ENCODE data around the gene LRP1B.

Gene LRP1B

DNA sequence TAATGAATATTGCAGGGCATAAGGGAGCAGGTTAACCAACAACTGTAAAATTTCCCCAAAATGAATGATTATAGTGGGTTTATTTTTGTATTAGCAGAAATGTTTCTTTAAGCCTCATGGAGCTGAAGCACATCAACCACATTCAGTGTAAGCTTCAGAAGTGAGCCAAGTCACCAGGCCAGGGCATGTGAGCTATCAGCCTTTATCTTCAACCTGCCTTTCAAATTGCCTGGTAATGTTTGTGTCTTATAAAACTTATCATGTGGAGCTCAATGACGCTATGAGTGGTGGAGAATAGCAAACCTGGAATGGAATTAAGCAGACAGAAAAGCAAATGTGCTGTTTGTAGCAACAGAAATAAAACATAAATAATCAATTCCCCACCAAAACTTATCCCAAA lies 1068.4 kb downstream of the LRP1B start:
- DNase-seq, result no peak

- no peak for DNase-seq
Observed at GRCh38 chr2:141062031-141062430, 1068.8 kb downstream of the LRP1B start.

DNA sequence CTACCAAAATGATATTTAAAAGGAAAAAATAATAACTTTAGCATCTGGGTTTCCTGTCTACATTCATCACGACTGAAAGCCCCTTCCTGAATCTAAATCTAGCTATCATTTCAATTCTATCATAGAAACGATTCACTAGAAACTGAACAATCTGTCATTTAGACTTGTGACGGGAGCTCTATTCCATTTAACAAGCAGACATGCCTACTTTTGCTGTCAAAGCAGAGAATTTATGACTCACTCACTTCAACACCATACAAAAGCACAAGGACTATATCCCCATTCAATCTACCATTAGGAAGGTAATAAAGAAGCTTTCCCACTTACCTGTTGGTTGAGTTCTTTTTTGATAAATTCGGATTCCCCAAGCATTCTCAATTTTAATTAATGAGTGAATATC lies 1072.3 kb downstream of the LRP1B start:
- DNase-seq, result no peak

GRCh38 chr2:141055531-141055930 lies 1075.3 kb downstream of the LRP1B start:
- no peak for DNase-seq

- DNase-seq, result no peak
Observed at GRCh38 chr2:141048951-141049350, 1081.9 kb downstream of the LRP1B start.

DNA sequence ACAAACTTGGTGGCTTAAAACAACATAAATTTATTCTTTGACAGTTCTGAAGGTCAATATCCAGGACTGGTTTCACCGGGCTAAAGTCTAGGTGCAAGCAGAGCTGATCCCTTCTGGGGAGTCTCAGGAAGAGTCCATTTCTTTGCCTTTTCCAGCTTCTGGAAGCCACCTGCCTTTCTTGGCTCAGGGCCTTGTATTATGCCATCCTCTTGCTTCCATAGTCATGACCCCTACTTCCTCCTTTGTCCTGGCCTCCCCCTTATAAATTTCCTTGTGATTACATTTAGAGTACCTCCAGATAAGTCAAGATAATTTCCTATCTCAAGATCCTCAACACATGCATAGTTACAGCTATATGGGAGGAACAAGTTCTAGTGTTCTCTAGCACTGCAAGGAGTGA lies 1089.5 kb downstream of the LRP1B start:
- no peak for DNase-seq

DNA sequence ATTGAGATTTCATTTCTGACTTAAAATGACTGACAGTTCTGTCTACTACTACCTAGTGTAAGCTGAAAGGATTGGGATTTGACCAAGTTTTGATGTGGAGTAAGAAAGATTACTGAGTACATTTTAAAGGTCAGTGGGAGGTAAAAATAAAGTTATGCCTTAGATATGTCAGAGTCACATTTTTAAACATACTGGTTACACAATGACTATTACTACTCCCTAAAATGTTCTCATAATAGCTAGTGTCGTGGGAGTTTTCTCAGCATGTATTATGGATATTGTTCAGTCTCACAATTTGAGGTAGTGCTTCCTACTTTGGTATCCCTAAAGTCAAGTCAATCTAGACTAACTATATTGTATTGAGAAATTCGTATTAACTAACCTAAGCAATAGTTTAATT lies 1092.5 kb downstream of the LRP1B start:
- no peak for DNase-seq

DNA sequence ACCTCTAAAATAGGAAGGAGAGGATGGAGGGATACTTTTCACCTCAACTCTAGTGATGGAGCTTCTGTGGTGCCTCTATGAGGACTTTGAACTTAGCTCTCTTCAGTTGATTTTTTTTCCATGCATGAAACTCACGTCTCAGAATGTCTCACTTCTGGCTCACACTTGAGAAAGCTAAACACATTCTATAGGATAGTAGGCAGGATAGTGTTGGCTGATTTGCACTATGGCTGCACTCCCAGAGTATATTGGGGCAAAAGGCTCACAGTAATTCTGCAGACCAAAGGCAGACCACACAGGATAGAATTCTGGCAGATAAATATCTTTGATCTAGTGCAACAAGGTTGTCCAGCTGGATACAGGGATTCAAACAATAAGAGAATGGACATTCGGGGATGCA lies 1093.5 kb downstream of the LRP1B start:
- no peak for DNase-seq

DNA sequence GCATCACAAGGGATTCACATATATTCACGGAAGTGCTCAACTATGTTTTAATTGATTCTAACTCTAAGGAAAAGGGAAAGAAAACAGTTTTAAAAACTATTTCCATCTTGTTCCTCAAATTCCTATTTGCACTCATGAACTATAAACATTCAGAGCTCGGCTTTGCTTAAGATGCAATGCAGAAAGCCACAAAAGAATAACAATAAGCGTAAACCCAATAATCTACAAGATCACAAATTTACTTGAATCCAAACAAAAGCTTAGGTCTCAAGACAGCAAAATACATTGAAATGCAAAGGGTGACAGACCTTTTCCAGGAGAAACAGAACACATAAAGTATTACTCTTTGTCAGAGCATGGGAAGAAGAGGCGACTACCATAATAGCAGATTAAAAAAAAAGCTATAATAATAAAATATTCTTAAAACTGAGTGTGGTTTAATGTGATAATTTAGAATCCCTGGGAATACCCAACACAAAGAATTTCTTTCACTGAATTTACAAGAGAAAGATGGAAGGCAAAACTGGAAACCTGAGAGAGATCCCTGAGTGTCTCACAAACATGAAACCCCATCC lies 1094.9 kb downstream of the LRP1B start:
- no peak for DNase-seq

DNA sequence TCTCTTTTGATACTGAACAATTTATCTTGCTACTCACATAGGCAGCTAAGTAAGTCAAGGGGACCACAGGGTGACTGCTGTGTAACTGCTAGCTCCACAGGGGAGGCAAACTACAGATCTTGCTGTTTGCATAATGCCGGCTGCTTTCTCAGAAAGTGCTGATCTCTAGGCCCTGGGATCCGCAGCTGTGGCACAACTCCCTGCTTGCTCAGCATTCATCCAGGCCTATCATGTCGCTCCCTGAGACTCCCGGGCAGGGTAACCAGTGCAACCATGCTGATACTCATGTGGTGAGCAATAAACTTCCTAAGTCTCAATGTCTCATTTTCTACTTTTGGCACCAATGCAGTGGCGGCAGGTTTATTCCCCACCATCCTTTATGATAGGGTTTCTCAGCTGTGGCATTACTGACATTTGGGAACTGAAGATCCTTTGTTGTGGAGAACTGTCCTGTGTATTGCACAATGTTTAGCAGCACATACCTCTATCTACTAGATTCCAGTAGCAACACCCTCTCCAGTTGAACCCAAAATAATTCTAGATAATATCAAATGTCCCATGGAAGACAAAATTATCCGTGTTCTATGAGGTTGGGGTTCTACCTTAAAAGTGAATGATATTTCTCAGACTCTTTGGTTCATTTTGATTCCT lies 1101.3 kb downstream of the LRP1B start:
- DNase-seq, result no peak

DNA sequence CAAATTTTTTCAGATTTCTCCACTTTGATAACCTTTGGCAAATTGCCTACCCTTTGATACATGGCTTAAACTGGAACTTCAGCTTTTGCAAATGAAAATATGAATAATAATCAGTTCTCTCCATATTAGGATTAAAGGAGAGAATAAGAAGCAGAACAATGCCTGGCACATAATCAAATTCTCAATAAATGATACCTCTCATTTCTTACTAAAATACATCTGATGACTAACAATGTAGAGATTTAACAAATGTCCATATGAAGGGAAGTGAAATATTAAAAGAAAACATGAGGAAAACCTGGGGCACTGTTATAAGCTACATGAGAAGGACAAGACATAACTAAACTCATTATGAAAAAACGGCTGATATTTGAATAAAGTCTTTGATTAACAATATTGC lies 1103.6 kb downstream of the LRP1B start:
- no peak for DNase-seq

DNA sequence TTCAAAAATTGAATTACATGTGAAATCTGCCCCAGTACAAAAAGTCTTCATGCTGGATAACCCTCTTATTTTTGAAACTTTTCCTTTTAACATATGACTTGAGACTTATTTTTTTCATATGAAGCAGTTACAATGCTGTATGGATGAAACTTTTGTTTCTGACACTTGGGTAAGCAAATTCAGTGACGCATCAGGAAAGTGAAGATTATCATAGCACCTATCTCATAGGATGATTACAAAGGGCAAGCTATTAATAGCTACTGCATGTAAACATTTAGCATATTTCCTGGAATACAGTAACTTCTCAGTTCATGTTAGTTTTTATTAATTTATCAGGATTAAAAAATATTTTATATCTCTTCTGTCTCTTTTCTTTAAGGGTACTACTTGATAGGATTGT lies 1109.2 kb downstream of the LRP1B start:
- DNase-seq, result no peak

GRCh38 chr2:141021109-141021508 lies 1109.7 kb downstream of the LRP1B start:
- no peak for DNase-seq

- DNase-seq, result no peak
Observed at GRCh38 chr2:141020346-141020745, 1110.5 kb downstream of the LRP1B start.

DNA sequence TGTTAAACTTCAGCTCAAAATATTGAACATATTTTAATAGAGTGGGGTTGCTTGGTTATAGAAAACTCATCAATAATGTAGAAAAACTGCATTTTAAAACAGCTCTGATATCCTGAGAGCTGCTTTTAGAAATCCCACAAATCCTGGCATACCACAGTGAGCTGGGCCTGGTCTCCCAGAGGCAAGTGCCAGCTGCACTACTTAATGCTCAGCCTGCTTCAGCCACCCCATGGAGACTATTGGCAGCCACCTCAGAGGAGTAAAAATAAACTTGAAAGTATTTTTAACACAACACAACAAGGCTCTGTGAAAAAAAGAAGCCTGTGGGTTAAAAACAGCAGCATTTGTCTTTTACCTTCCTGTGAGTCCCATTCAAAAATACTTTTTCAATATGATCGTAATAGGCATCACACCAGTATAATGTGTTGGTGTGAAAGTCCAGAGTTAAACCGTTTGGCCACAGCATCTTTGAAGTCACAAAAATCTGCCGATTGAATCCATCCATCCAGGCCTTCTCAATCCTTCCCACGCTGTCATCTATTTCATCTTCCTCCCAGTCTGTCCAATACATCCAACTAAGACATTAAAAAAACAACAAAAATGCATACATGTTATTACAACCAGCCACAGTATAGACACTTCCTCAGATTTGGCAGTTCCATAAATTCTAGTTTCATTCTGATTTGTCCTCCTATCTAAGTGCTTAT lies 1115.3 kb downstream of the LRP1B start:
- no peak for DNase-seq

DNA sequence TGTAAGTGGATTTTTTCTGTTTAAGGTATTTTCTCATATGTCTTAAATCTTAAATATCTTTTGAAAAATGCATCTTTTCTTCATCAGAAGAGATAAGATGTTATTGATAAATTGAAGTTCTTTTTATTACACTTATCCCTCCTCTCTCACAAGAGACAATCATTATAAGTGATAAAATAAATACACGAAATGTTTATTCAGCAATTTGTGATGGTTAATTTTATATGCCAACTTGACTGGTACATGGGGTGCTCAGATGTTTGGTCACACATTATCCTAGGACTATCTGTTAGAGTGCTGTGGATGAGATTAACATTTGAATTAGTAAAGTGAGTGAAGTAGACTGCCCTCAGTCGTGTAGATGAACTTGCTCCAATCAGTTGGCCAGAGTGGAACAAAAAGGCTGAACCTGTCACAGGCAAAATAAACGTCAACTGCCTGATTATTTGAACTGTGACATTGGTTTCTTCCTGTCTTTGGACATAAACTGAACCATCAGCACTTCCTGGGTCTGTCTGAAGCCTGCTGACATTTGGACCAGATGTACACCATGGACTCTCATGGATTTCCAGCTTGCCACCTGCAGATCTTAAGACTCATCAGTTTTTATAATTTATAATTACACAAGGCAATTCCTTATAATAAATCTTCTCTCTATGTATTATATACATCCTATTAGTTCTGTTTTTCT lies 1126.7 kb downstream of the LRP1B start:
- DNase-seq, result no peak

GRCh38 chr2:141001750-141002149 lies 1129.1 kb downstream of the LRP1B start:
- DNase-seq, result no peak

GRCh38 chr2:140998577-140998976 lies 1132.2 kb downstream of the LRP1B start:
- no peak for DNase-seq

DNA sequence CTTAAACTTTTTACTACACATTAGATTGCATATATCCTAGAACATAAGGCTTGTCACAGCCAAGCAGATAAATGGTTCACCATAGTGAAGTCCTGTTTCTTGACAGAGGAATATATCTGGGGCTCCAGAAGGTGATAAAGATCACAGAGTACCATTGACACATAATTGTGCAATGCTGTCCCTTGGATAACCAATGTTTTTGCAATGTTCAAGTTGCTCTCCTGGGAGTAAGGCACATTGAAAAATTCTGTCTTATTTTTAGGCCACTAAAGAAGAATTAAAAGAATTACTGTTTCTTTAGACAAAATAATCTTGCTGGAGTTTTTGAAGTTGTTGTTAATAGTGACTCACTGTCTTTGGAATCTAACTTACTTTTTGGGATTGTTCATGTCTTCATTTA lies 1132.8 kb downstream of the LRP1B start:
- DNase-seq, result no peak

GRCh38 chr2:140994856-140995255 lies 1136.0 kb downstream of the LRP1B start:
- DNase-seq, result no peak

DNA sequence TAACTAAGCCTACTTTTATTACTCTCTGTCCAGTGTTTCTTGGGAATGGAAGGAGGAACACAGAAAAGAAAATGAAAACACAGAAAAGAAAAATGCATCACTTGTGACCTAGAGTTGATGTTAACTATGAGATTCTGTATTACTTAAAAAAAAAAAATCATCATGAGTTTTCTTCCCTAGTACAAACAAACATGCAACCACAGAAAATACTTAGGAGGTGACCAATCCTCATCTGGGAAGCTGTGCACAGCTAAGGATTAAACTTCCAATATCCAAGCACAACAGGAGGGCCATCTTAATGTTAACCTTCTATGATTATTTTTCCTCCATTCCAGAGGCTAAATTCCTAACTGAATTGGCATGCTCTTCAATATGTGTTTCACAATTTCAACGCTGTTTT lies 1140.4 kb downstream of the LRP1B start:
- no peak for DNase-seq

DNA sequence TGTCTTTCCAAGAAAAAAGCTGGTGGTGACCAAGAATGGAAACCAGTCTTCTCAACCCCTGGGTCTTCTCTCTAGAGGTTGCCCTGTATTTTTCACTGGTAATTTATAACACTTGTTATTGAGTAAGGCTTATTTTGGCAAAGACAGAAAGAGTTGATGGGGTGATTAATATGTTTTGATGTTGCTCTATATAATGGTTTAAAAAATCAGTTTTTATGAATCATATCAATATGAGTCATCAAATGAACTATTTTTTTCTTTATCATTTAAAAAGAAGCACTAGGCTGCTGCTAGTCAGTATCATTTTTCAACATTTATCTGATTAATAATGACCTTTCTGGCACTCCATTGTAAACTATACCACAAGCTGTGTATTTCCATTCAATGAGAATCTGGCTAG lies 1142.2 kb downstream of the LRP1B start:
- DNase-seq, result no peak

DNA sequence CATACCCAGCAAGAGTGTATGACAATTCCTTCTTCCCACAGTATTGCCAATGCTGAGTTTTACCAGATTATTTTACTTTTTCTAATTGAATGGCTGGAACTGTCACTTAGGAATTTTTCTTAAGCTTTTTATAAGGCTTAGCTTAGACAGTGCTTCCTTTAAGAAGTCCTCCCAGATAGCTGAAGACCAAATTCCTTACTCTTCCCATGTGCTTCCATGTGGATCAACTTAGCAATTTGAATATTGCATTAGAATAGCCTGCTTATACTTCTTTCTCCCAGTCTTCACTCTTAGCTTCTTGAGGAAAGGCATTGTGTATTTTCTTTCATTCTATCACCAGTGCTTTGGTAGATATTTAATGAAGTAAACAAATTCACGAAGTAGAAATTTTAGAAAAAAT lies 1144.4 kb downstream of the LRP1B start:
- DNase-seq, result no peak

DNA sequence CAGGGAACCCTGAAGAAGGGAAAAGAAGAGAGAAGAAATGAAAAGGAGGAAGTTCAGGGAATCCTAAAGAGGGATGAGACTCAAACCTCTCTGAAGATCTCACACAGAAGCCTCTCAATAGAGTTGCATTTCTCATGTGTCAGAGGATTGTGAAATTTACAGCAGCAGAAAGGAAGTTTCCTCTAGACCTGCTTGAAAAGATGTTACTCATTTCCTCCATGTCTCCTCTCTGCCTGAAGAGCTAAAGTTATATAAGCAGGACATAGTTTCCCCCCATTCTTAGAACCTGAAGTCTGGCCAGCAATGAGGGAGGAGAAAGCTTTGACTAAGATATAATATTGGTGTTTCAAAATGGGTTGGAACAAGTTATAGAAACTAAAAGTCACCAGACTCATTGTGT lies 1155.6 kb downstream of the LRP1B start:
- DNase-seq, result no peak

Data from left hindlimb (tissue), 1 donor.